ENCODE data around the gene LRRC58. TPM values are rescaled to one million over a fixed set of nuclear protein-coding genes. Genes with fewer than 3 reads are reported as not detected.
A peak's percentile ranks its signal among the peaks of the same experiment; 100 is the strongest.
"Not testable (repeated sequence)": the region's sequence is repeated elsewhere in the genome, so short reads cannot be mapped to it uniquely, and the experiment has no call there.

The LRRC58 gene
- total RNA-seq, 1 donor from 2014 or later = 21.8 TPM

GRCh38 chr3:120299403-120299802 is 49.8 kb downstream of the LRRC58 start:
- no peak for TF ChIP-seq CTCF (IDR thresholded peaks at IDR 0.05)
- H3K4me1 ChIP-seq = peaks cover 4% of the 10 kb centered on the region
- peak; percentile 79 for ATAC-seq
- H3K27me3 ChIP-seq = no peaks in the 10 kb centered on the region
- no peak overlapping the region for H3K27ac ChIP-seq
- no peak overlapping the region for H3K4me3 ChIP-seq
- no peaks in the 10 kb centered on the region for H3K9me3 ChIP-seq
- H3K36me3 ChIP-seq = no peaks in the 10 kb centered on the region
- intact Hi-C loops (cut with DNase I) = no loop called here
- DNase-seq = no peak

GRCh38 chr3:120298996-120299395 is 50.2 kb downstream of the LRRC58 start:
- no peak for TF ChIP-seq CTCF (IDR thresholded peaks at IDR 0.05)
- DNase-seq (no peak), ATAC-seq (no peak)
- Histone ChIP-seq H3K4me1 (peaks cover 4% of the 10 kb centered on the region), H3K4me3 (no peak overlapping the region), H3K36me3 (no peaks in the 10 kb centered on the region), H3K27me3 (no peaks in the 10 kb centered on the region), H3K9me3 (no peaks in the 10 kb centered on the region), H3K27ac (no peak overlapping the region)
- intact Hi-C loops (cut with DNase I) = no loop called here

- H3K4me3 ChIP-seq; ATAC-seq; H3K4me1 ChIP-seq; intact Hi-C loops (cut with DNase I); H3K36me3 ChIP-seq; H3K27ac ChIP-seq; H3K9me3 ChIP-seq; H3K27me3 ChIP-seq; DNase-seq: not testable (repeated sequence)
Observed at GRCh38 chr3:120291552-120291951, 57.6 kb downstream of the LRRC58 start.

GRCh38 chr3:120289636-120290035 is 59.5 kb downstream of the LRRC58 start:
- TF ChIP-seq CTCF (IDR thresholded peaks at IDR 0.05) = no peak
- DNase-seq (no peak), ATAC-seq (no peak)
- Histone ChIP-seq H3K4me3 (no peak overlapping the region), H3K9me3 (peaks cover 4% of the 10 kb centered on the region), H3K27ac (no peak overlapping the region), H3K4me1 (peaks cover 4% of the 10 kb centered on the region), H3K36me3 (no peaks in the 10 kb centered on the region), H3K27me3 (peaks cover 4% of the 10 kb centered on the region)
- intact Hi-C loops (cut with DNase I) = no loop called here

GRCh38 chr3:120286465-120286864 is 62.7 kb downstream of the LRRC58 start:
- H3K36me3 ChIP-seq = no peaks in the 10 kb centered on the region
- no peak for TF ChIP-seq CTCF (IDR thresholded peaks at IDR 0.05)
- intact Hi-C loops (cut with DNase I) = no loop called here
- no peak overlapping the region for H3K4me3 ChIP-seq
- DNase-seq (no peak), ATAC-seq (no peak)
- peaks cover 4% of the 10 kb centered on the region for H3K27me3 ChIP-seq
- H3K9me3 ChIP-seq = no peaks in the 10 kb centered on the region
- H3K27ac ChIP-seq = no peak overlapping the region
- peaks cover 4% of the 10 kb centered on the region for H3K4me1 ChIP-seq

GRCh38 chr3:120285508-120285841 is 63.7 kb downstream of the LRRC58 start:
- Histone ChIP-seq H3K27me3 (peaks cover 4% of the 10 kb centered on the region), H3K27ac (no peak overlapping the region), H3K36me3 (no peaks in the 10 kb centered on the region), H3K4me3 (peak overlapping the region; percentile 50), H3K9me3 (no peaks in the 10 kb centered on the region), H3K4me1 (peaks cover 4% of the 10 kb centered on the region)
- TF ChIP-seq CTCF (IDR thresholded peaks at IDR 0.05) = no peak
- ATAC-seq = no peak
- intact Hi-C loops (cut with DNase I) = no loop called here
- DNase-seq = no peak
